SK-N-SH treated with all-trans-retinoic acid at 6 μM for 48 hours (cell line): ENCODE data around the gene FAT1.

Experiments used
- ATAC-seq: fragments of 200-7000 bp; cut with Tn5 transposase; 3 replicates; pipeline ENCODE4 v1.9.1; 2020; ENCODE audit warnings: mild to moderate bottlenecking, moderate library complexity
- ARNTL ChIP-seq: fragments of 450-650 bp; formaldehyde crosslinking; IDR thresholded peaks from 2 replicates; pipeline ENCODE4 v1.5.0; 2020; ENCODE audit warnings: low read depth, mild to moderate bottlenecking, moderate library complexity, borderline replicate concordance
- BACH2 ChIP-seq: fragments of 250-450 bp; sonication (Bioruptor Pico); IDR thresholded peaks from 2 replicates; pipeline ENCODE4 v1.9.0; 2021; ENCODE audit warnings: mild to moderate bottlenecking, borderline replicate concordance
- CREB5 ChIP-seq: fragments of 250-450 bp; sonication (Bioruptor Pico); IDR thresholded peaks from 2 replicates; pipeline ENCODE4 v1.5.1; 2020; ENCODE audit warnings: low read depth, mild to moderate bottlenecking, moderate library complexity
- CSDC2 ChIP-seq: fragments of 250-450 bp; sonication (Bioruptor Pico); IDR thresholded peaks from 2 replicates; pipeline ENCODE4 v1.5.0; 2020; ENCODE audit warnings: mild to moderate bottlenecking, moderate library complexity
- ESRRG ChIP-seq: fragments of 250-450 bp; sonication (Bioruptor Pico); IDR thresholded peaks from 2 replicates; pipeline ENCODE4 v1.6.1; 2021; ENCODE audit warnings: mild to moderate bottlenecking
- GLIS3 ChIP-seq: fragments of 250-450 bp; sonication (Bioruptor Pico); IDR thresholded peaks from 2 replicates; pipeline ENCODE4 v1.5.0; 2020; ENCODE audit warnings: mild to moderate bottlenecking, moderate library complexity
- ISL1 ChIP-seq: fragments of 250-450 bp; sonication (Bioruptor Pico); IDR thresholded peaks from 2 replicates; pipeline ENCODE4 v2.1.2; 2022; ENCODE audit warnings: mild to moderate bottlenecking, moderate library complexity
- OSR1 ChIP-seq: fragments of 250-450 bp; sonication (Bioruptor Pico); IDR thresholded peaks from 2 replicates; pipeline ENCODE4 v1.8.0; 2022; ENCODE audit warnings: moderate library complexity, mild to moderate bottlenecking, inconsistent platforms
- PATZ1 ChIP-seq: fragments of 250-450 bp; sonication (Bioruptor Pico); IDR thresholded peaks from 2 replicates; pipeline ENCODE4 v1.8.0; 2020; ENCODE audit warnings: mild to moderate bottlenecking, moderate library complexity, borderline replicate concordance
- POU6F1 ChIP-seq: fragments of 250-450 bp; sonication (Bioruptor Pico); IDR thresholded peaks from 2 replicates; pipeline ENCODE4 v1.8.0; 2021; ENCODE audit warnings: low read depth, mild to moderate bottlenecking, moderate library complexity, borderline replicate concordance
- PPARA ChIP-seq: fragments of 250-450 bp; sonication (Bioruptor Pico); IDR thresholded peaks from 2 replicates; pipeline ENCODE4 v1.5.0; 2020; ENCODE audit warnings: mild to moderate bottlenecking, borderline replicate concordance
- RARB ChIP-seq: fragments of 250-450 bp; sonication (Bioruptor Pico); IDR thresholded peaks from 2 replicates; pipeline ENCODE4 v1.8.0; 2021; ENCODE audit warnings: mild to moderate bottlenecking, moderate library complexity
- TCF4 ChIP-seq: fragments of 250-450 bp; sonication (Bioruptor Pico); IDR thresholded peaks from 2 replicates; pipeline ENCODE4 v1.8.0; 2021; ENCODE audit warnings: mild to moderate bottlenecking, moderate library complexity, borderline replicate concordance
- TOX ChIP-seq: fragments of 250-450 bp; sonication (Bioruptor Pico); IDR thresholded peaks from 2 replicates; pipeline ENCODE4 v1.8.0; 2021; ENCODE audit warnings: mild to moderate bottlenecking, moderate library complexity, borderline replicate concordance
- TSHZ2 ChIP-seq: fragments of 250-450 bp; sonication (Bioruptor Pico); IDR thresholded peaks from 2 replicates; pipeline ENCODE4 v1.5.0; 2020; ENCODE audit warnings: mild to moderate bottlenecking, moderate library complexity
- ZC3H10 ChIP-seq: fragments of 250-450 bp; sonication (Bioruptor Pico); IDR thresholded peaks from 2 replicates; pipeline ENCODE4 v1.5.1; 2021; ENCODE audit warnings: mild to moderate bottlenecking, moderate library complexity
- ZFP3 ChIP-seq: fragments of 250-450 bp; sonication (Bioruptor Pico); IDR thresholded peaks from 2 replicates; pipeline ENCODE4 v1.5.0; 2020; ENCODE audit warnings: mild to moderate bottlenecking, moderate library complexity
- ZFP30 ChIP-seq: fragments of 450-650 bp; formaldehyde crosslinking; IDR thresholded peaks from 2 replicates; pipeline ENCODE4 v1.5.0; 2022; ENCODE audit warnings: mild to moderate bottlenecking, moderate library complexity
- ZNF565 ChIP-seq: fragments of 450-650 bp; formaldehyde crosslinking; conservative IDR thresholded peaks from 2 replicates; pipeline ENCODE4 v1.5.0; 2020; ENCODE audit warnings: low read depth, mild to moderate bottlenecking, moderate library complexity
- ZNF8 ChIP-seq: fragments of 450-650 bp; formaldehyde crosslinking; IDR thresholded peaks from 2 replicates; pipeline ENCODE4 v1.5.0; 2020; ENCODE audit warnings: mild to moderate bottlenecking, moderate library complexity

The FAT1 gene

GRCh38 chr4:186724058-186724863, 605 bp upstream of the FAT1 start:
- ATAC-seq = peak; percentile 22
- TF ChIP-seq TOX (CRISPR knock-in tag) (no peak), CREB5 (CRISPR knock-in tag) (no peak), ISL1 (CRISPR knock-in tag) (no peak), GLIS3 (CRISPR knock-in tag) (no peak), ARNTL (no peak), PATZ1 (CRISPR knock-in tag) (no peak), BACH2 (CRISPR knock-in tag) (no peak), OSR1 (CRISPR knock-in tag) (no peak), TCF4 (CRISPR knock-in tag) (no peak), RARB (CRISPR knock-in tag) (no peak), ZFP3 (no peak), CSDC2 (CRISPR knock-in tag) (no peak)
- TF ChIP-seq, all 23 proteins: peak for 0

GRCh38 chr4:186722796-186723291, 812 bp downstream of the FAT1 start:
- TF ChIP-seq GLIS3 (CRISPR knock-in tag) (no peak), ZNF565 (CRISPR knock-in tag) (no peak), CREB5 (CRISPR knock-in tag) (no peak), TSHZ2 (CRISPR knock-in tag) (no peak), TCF4 (CRISPR knock-in tag) (no peak), ZFP30 (CRISPR knock-in tag) (no peak), ARNTL (no peak), PATZ1 (CRISPR knock-in tag) (no peak), POU6F1 (no peak), RARB (CRISPR knock-in tag) (no peak), ZC3H10 (no peak), ESRRG (CRISPR knock-in tag) (no peak), ZNF8 (CRISPR knock-in tag) (no peak), PPARA (CRISPR knock-in tag) (no peak), TOX (CRISPR knock-in tag) (no peak), ZFP3 (no peak)

More at GRCh38 chr4:186722796-186723291, 812 bp downstream of the FAT1 start:
- ATAC-seq = peak; percentile 12
